Activated CD4-positive, CD25-positive, alpha-beta regulatory T cell treated with anti-CD3 and anti-CD28 coated beads, Interleukin-2, amount 50 U/mL, for 16 hours (primary cell): ENCODE results near the gene ARHGAP28.

Experiments
- DNase-seq: peaks from one replicate; pipeline ENCODE4 v3.0.0-alpha.2; 2020; ENCODE audit warnings: low read depth, low spot score

ARHGAP28 gene

GRCh38 chr18:6959110-6959509 is 229.6 kb downstream of the ARHGAP28 start:
- DNase-seq = no peak

GRCh38 chr18:6960124-6960523 is 230.6 kb downstream of the ARHGAP28 start:
- DNase-seq = no peak

GRCh38 chr18:6960656-6961055 is 231.1 kb downstream of the ARHGAP28 start:
- no peak for DNase-seq

- no peak for DNase-seq
Measured at GRCh38 chr18:6961331-6961730, 231.8 kb downstream of the ARHGAP28 start.

- DNase-seq = no peak
Measured at GRCh38 chr18:6962571-6963451, 233.3 kb downstream of the ARHGAP28 start.

GRCh38 chr18:6963452-6964097 is 234.1 kb downstream of the ARHGAP28 start:
- DNase-seq = no peak
